ENCODE measurements around the gene RAPGEF5. TPM values are rescaled to one million over a fixed set of nuclear protein-coding genes. Genes with fewer than 3 reads are reported as not detected.

Gene RAPGEF5
- total RNA-seq, 1 experiment from 2014 or later: 5.6 TPM

DNA sequence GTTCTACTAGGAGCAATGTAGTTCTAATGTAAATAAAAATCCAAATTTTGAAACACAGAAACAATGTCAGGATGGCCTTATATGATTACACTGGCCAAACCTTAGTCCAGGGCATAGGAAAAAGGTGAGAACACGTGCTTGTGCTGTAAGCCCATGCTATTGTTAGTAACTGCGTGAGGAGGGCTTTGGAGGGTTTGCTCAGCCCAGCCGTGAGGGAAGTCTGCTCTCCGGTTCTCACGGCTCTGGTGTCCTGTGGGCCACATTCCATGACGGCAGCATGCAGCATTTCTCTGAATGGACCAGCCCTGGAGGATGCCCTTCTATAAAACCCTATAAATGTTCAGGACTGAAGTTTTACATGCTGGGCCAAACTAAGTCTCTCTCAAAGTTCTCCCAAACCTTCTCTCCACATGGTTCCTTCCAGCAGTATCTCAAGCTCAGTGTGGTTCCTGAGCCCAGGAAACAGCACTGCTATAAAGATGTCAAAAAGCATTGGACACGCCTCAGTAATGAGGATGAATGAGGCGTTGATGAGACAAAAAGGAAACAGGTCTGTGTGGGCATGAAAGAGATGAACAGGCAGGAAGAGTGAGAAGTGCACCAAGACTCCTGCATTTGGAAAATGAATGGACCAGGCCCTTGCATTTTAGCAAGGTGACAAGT, 236.4 kb downstream of the RAPGEF5 start:
- no peak for TF ChIP-seq EZH2 (IDR thresholded peaks at IDR 0.05; ENCODE audit: low read length, unreplicated experiment)
- TF ChIP-seq EZH2phosphoT487 (IDR thresholded peaks at IDR 0.05; ENCODE audit: borderline replicate concordance, low read length): no peak
- TF ChIP-seq CTCF (conservative IDR thresholded peaks at IDR 0.05; ENCODE audit: low read depth, low read length): no peak
- Histone ChIP-seq H3K9me3 (ENCODE audit: low read length) (no peaks in the 10 kb centered on the region), H3K27ac (ENCODE audit: low read length) (no peak overlapping the region), H2AFZ (ENCODE audit: low read length) (no peak overlapping the region), H4K20me1 (ENCODE audit: low read length) (no peaks in the 10 kb centered on the region), H3K4me3 (ENCODE audit: low read length) (no peak overlapping the region), H3K9ac (ENCODE audit: low read length) (no peak overlapping the region), H3K36me3 (ENCODE audit: low read depth, low read length) (no peaks in the 10 kb centered on the region), H3K9me2 (replicated peaks; ENCODE audit: low read length) (no peaks in the 10 kb centered on the region), H3K4me2 (ENCODE audit: low read length) (no peak overlapping the region), H3K4me1 (ENCODE audit: insufficient read depth, low read length) (no peaks in the 10 kb centered on the region), H3K27me3 (ENCODE audit: low read length) (no peaks in the 10 kb centered on the region), H3K79me2 (ENCODE audit: low read length) (no peaks in the 10 kb centered on the region), H3F3A (ENCODE audit: low read length, unreplicated experiment) (no peaks in the 10 kb centered on the region)
- ATAC-seq (no peak), DNase-seq (no peak)
- POLR2A ChIA-PET (ENCODE audit: unreplicated experiment): no interaction called here
- intact Hi-C loops (cut with micrococcal nuclease): no loop called here
- no TSS peak for BruUV-seq (replicated peaks)
- CTCF ChIA-PET: no interaction called here

DNA sequence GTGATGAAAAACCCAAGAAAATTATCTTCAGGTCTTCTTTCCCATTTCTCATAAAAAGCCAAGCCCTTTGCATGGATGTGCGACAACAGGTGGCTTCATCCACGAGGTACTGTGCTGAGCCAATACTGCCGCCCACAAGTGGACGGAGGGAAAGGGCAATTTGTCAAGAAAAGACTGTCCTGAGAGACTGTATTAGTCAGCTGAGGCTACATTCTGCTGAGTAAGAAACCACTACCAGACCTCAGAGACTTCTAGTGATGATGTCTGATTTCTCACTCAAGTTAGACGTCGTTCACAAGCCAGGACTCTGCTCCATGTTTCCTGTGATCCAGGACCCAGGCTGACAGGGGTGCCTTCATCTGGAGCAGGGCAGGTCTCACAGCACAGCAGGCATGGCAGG, 239.7 kb downstream of the RAPGEF5 start:
- no TSS peak for BruUV-seq (replicated peaks)
- intact Hi-C loops (cut with micrococcal nuclease): no loop called here
- no peak for TF ChIP-seq EZH2 (IDR thresholded peaks at IDR 0.05; ENCODE audit: low read length, unreplicated experiment)
- TF ChIP-seq CTCF (conservative IDR thresholded peaks at IDR 0.05; ENCODE audit: low read depth, low read length): no peak
- TF ChIP-seq EZH2phosphoT487 (IDR thresholded peaks at IDR 0.05; ENCODE audit: borderline replicate concordance, low read length): no peak
- Histone ChIP-seq H3K4me2 (ENCODE audit: low read length) (no peak overlapping the region), H4K20me1 (ENCODE audit: low read length) (no peaks in the 10 kb centered on the region), H3K9ac (ENCODE audit: low read length) (no peak overlapping the region), H3K79me2 (ENCODE audit: low read length) (no peaks in the 10 kb centered on the region), H3K4me1 (ENCODE audit: insufficient read depth, low read length) (no peaks in the 10 kb centered on the region), H3K9me2 (replicated peaks; ENCODE audit: low read length) (no peaks in the 10 kb centered on the region), H3K27ac (ENCODE audit: low read length) (no peak overlapping the region), H2AFZ (ENCODE audit: low read length) (no peak overlapping the region), H3K27me3 (ENCODE audit: low read length) (no peaks in the 10 kb centered on the region), H3K9me3 (ENCODE audit: low read length) (no peaks in the 10 kb centered on the region), H3F3A (ENCODE audit: low read length, unreplicated experiment) (no peaks in the 10 kb centered on the region), H3K4me3 (ENCODE audit: low read length) (no peak overlapping the region), H3K36me3 (ENCODE audit: low read depth, low read length) (no peaks in the 10 kb centered on the region)
- CTCF ChIA-PET: no interaction called here
- no peak for DNase-seq
- POLR2A ChIA-PET (ENCODE audit: unreplicated experiment): no interaction called here
- ATAC-seq: no peak

DNA sequence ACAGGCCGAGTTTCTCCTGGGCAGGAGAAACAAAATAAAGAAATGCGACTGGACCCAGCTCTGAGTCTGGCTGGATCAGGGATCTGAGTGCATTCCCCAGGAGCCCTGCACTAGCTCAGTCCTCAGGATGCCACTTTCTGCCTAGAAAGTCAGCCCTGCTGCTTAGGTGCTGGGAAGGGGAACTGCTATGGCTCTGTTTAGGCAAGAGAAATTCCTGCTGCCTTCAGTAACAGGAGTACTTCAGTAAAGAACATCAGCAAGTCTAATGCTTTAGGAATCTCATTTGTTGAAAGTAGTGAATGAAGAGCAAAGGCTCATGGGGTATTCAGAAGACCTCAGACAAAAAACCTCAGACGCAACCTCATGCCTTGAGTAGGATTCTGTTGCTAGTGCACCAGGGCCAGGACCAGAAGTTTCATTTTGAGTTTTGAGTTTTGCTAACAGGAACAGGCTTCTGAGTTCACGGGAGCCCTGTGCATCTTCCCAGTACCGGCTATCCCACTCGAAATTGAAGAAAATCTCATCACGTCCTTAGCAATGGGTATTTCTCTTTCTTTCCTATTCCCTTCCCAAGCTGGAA, 240.4 kb downstream of the RAPGEF5 start:
- intact Hi-C loops (cut with micrococcal nuclease): no loop called here
- no peaks in the 10 kb centered on the region for H3K79me2 ChIP-seq (ENCODE audit: low read length)
- POLR2A ChIA-PET (ENCODE audit: unreplicated experiment): interaction anchor here (0.6 kb wide), 1 partner anchor 34 kb away, joined by 6 read pairs; no protein-coding TSS in a partner anchor
- DNase-seq: no peak
- no peak overlapping the region for H2AFZ ChIP-seq (ENCODE audit: low read length)
- no peaks in the 10 kb centered on the region for H3K27me3 ChIP-seq (ENCODE audit: low read length)
- no peak for ATAC-seq
- no peak overlapping the region for H3K9ac ChIP-seq (ENCODE audit: low read length)
- no peak overlapping the region for H3K4me3 ChIP-seq (ENCODE audit: low read length)
- no peaks in the 10 kb centered on the region for H3K9me3 ChIP-seq (ENCODE audit: low read length)
- H4K20me1 ChIP-seq (ENCODE audit: low read length): no peaks in the 10 kb centered on the region
- H3K27ac ChIP-seq (ENCODE audit: low read length): no peak overlapping the region
- CTCF ChIA-PET: no interaction called here
- no peaks in the 10 kb centered on the region for H3K9me2 ChIP-seq (replicated peaks; ENCODE audit: low read length)
- no peaks in the 10 kb centered on the region for H3K4me1 ChIP-seq (ENCODE audit: insufficient read depth, low read length)
- H3F3A ChIP-seq (ENCODE audit: low read length, unreplicated experiment): no peaks in the 10 kb centered on the region
- H3K36me3 ChIP-seq (ENCODE audit: low read depth, low read length): no peaks in the 10 kb centered on the region
- no peak overlapping the region for H3K4me2 ChIP-seq (ENCODE audit: low read length)
- BruUV-seq (replicated peaks): no TSS peak
- no peak for TF ChIP-seq CTCF (conservative IDR thresholded peaks at IDR 0.05; ENCODE audit: low read depth, low read length)
- TF ChIP-seq EZH2phosphoT487 (IDR thresholded peaks at IDR 0.05; ENCODE audit: borderline replicate concordance, low read length): no peak
- no peak for TF ChIP-seq EZH2 (IDR thresholded peaks at IDR 0.05; ENCODE audit: low read length, unreplicated experiment)

Data from PC-3 (cell line).